GM18511 (cell line): ENCODE data around the gene GRPEL1.

Experiments
- ATAC-seq: cut with Tn5 transposase; IDR thresholded peaks from one replicate; pipeline ENCODE4 v1.9.1; 2021; ENCODE audit warnings: mild to moderate bottlenecking, moderate library complexity; ENCODE audit not compliant: unreplicated experiment

GRPEL1 gene

DNA sequence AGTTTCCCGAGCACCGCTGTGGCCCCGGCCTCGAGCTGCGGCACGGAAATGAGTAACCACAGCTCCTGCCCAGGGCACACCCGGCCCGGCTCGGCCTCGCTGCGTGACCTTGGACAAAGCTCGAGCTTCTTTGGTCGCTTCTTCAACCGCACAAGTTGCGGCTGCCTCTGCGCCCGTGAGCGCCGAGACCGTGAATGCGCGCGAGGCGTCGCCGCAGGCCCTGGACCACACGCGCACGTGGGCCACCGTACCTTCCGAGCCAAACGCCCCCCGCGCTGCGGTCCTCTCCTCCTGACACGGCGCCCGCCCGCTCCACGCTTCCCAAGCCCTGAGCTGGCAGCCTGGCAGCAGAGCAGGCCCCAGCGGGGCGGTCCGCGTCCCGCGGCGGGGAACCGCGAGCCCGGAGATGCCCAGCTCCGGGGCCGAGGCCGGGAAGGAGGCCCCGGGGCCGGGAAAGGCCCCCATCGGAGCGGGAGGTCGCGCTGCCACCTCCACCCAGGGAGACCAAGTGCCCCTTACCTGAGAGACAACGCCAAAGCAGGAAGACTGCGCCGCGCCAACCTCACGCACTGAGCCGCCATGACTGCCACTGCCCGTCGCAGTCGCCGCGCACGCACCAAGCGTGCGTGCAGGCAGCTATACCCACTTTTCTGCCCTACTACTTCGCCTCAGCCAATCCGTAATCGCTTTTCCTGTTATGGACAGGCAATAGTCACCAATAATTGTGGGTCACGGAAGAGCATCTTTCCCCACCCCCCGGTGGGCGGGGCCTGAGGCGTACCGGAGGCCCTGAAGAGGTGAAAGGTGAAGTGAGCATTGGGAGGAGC is at the start of gene GRPEL1:
Gene GRPEL1, minus strand, starts transcription at position 613 of the 827 bp plus-strand sequence. Its CDS starts 32 bp downstream, at position 581.
- peak; percentile 91 for ATAC-seq

- no peak for ATAC-seq
Observed at GRCh38 chr4:7116705-7117104, 48.8 kb upstream of the GRPEL1 start.

GRCh38 chr4:7115557-7116340 is 47.9 kb upstream of the GRPEL1 start:
- ATAC-seq = no peak

DNA sequence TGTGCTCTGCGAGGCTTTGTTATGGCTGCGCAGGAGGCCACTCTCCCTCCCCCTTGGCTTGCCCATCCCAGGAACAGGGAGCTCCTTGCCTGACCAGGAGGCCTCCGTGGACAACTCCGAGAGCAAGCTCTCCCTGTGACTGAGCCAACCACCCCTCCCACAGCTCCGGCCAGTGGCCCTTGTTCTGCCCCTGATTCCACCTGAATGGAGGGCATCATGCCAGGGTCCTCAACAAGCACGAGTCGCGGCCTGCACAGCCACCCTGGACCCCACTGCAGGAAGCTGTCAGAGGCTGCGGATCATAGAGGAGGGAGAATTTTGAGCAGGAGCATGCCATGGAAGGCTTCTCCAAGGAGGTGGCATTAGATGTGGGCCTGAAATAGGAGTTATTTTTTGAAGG is 44.8 kb upstream of the GRPEL1 start:
- no peak for ATAC-seq

DNA sequence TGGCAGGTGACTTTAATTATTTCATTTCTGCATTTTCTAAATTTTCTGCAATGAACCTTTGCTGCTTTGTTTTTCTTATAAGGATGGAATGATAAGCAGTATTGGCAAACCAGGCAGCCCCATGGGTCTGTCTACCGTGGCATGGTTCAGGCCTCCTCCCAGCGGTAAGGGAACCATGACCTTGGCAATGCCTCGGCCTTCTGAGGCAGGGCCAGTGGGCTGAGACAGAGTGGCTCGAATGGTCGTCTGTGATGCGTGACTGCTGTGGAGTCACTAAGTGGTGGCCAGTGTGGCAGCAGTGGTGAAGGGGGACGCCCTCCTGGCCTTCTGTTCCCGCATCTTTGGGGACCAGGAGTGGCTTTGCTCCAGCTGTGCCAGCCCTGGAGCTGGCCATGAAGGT is 43.6 kb upstream of the GRPEL1 start:
- ATAC-seq = no peak

GRCh38 chr4:7110546-7110945 is 42.7 kb upstream of the GRPEL1 start:
- no peak for ATAC-seq

DNA sequence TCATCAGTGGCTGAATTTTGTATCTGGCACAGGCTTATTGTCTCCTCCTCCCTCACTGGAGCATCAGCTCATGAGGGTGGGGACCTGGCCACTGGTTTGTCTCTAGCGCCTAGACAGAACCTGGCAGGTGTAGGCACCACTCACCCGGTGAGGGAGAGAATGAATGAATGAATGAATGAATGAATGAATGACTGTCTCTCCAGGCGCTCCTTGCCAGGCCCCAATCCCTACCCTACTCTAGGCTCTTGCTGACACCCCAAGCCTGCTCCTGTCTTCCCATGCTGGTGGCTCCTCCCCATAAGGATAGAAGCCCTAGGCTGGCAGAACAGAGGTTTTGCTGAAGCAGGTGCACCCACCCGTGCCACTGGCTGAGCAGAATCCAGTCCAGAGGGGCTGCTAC is 41.3 kb upstream of the GRPEL1 start:
- ATAC-seq = no peak

- ATAC-seq = no peak
Observed at GRCh38 chr4:7108660-7109059, 40.8 kb upstream of the GRPEL1 start.

DNA sequence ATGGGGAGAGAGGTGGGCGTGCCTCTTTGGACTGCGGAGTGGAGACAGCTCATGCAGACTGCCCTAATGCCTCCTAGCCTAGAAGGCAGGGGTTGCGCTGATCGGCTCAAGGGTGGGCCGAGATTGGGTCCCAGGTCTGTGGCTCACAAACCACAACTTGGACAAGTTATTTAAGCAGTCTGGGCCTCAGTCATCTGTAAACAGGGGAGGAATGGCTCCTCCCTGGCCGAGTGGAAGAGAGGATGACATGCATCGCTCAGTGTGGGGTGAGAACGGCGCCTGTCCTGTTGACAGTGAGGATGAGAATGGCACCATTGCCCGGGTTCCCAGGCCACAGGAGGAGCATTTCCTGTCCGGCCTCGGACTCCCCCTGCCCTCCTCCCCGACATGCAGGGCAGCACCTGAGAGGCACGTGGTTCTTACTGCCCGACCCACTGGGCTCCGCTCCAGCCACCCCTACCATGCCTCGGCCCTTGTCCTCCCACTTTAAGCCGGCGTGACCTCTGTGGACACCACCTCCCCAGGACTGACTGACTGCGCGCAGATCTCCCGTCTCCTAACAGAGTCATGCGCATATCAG is 40.3 kb upstream of the GRPEL1 start:
- ATAC-seq = no peak

GRCh38 chr4:7107166-7107905 is 39.5 kb upstream of the GRPEL1 start:
- no peak for ATAC-seq

DNA sequence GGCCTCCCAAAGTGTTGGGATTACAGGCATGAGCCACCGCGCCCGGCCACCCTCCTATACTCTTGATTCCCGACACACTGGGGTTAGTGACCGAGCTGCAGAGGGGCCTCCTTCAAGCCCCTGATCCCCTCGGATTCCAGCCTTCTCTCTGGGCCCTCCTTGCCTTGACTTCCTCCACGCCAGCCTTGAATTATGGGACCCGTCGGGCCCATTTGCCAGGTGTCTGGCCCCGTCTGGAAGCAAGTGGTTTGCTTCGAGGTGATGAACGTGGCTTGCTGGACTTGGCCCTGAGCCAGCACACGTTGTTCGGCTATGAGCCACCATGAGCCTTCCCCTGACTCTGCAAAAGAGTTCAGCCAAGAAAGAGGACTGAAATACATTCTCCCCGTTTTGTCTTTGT is 37.4 kb upstream of the GRPEL1 start:
- no peak for ATAC-seq

DNA sequence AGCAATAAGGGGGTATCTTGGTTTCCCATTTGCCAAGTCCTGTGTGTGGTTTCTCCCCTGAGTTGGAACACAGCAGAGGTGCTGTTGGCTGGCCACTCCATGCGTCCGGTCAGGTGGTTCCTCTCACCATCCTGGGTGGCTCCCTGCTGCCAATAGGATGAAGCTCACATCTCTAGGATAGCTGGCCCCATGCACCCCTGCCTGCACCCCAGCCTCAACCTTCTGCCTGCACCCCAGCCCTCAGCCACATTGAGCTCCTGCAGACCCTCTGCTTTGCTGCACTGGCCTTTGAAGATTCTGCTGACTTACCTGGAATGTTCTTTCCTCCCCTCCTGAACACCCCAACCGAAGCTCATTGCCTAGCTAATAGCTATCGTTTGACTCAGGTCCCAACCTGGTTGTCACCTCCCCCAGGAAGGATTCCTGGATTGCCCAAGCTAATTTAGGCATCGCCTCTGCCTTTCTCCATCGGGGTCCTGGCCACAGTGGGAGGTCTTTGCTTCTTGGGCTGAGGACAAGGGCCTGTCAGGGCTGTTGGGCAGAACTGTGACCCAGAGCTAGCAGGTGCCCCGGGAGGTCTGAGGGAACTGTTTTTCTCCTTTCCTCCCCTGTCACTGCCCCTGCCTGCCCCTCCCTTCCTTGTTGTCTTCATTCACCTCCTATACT is 36.6 kb upstream of the GRPEL1 start:
- no peak for ATAC-seq

GRCh38 chr4:7103607-7104365 is 35.9 kb upstream of the GRPEL1 start:
- no peak for ATAC-seq

GRCh38 chr4:7103031-7103606 is 35.3 kb upstream of the GRPEL1 start:
- ATAC-seq = peak; percentile 82

- peak; percentile 16 for ATAC-seq
Observed at GRCh38 chr4:7102516-7102909, 34.6 kb upstream of the GRPEL1 start.

- peak; percentile 81 for ATAC-seq
Observed at GRCh38 chr4:7101692-7102515, 34.0 kb upstream of the GRPEL1 start.

GRCh38 chr4:7096236-7096635 is 28.4 kb upstream of the GRPEL1 start:
- ATAC-seq = no peak

GRCh38 chr4:7095611-7096155 is 27.8 kb upstream of the GRPEL1 start:
- ATAC-seq = no peak
